HG02870 (cell line): ENCODE data around the gene FARP2.
"Not testable (repeated sequence)": the region's sequence is repeated elsewhere in the genome, so short reads cannot be mapped to it uniquely, and the experiment has no call there.

Experiments
- ATAC-seq: cut with Tn5 transposase; IDR thresholded peaks from one replicate; pipeline ENCODE4 v1.9.1; 2021; ENCODE audit warnings: mild to moderate bottlenecking, moderate library complexity; ENCODE audit not compliant: unreplicated experiment

Gene FARP2

GRCh38 chr2:241514986-241515737 is 159.1 kb downstream of the FARP2 start:
- ATAC-seq: no peak

GRCh38 chr2:241516520-241516965 is 160.5 kb downstream of the FARP2 start:
- no peak for ATAC-seq

- no peak for ATAC-seq
These were observed 161.2 kb downstream of the FARP2 start for GRCh38 chr2:241517297-241517696.

GRCh38 chr2:241519669-241520068 is 163.6 kb downstream of the FARP2 start:
- ATAC-seq: no peak

GRCh38 chr2:241522477-241522876 is 166.4 kb downstream of the FARP2 start:
- no peak for ATAC-seq

GRCh38 chr2:241525818-241526780 is 170.0 kb downstream of the FARP2 start:
- not testable (repeated sequence) for ATAC-seq

- no peak for ATAC-seq
These were observed 174.5 kb downstream of the FARP2 start for GRCh38 chr2:241530571-241530970.

GRCh38 chr2:241531161-241531722 is 175.2 kb downstream of the FARP2 start:
- no peak for ATAC-seq

- ATAC-seq: no peak
These were observed 176.1 kb downstream of the FARP2 start for GRCh38 chr2:241532168-241532567.

GRCh38 chr2:241532733-241533601 is 176.9 kb downstream of the FARP2 start:
- no peak for ATAC-seq

- no peak for ATAC-seq
These were observed 178.2 kb downstream of the FARP2 start for GRCh38 chr2:241534293-241534692.

GRCh38 chr2:241534701-241535375 is 178.8 kb downstream of the FARP2 start:
- no peak for ATAC-seq

- no peak for ATAC-seq
These were observed 180.0 kb downstream of the FARP2 start for GRCh38 chr2:241535871-241536655.

GRCh38 chr2:241538838-241539615 is 182.9 kb downstream of the FARP2 start:
- ATAC-seq: no peak

- ATAC-seq: no peak
These were observed 183.7 kb downstream of the FARP2 start for GRCh38 chr2:241539616-241540374.

- ATAC-seq: no peak
These were observed 184.3 kb downstream of the FARP2 start for GRCh38 chr2:241540401-241540770.

- no peak for ATAC-seq
These were observed 184.9 kb downstream of the FARP2 start for GRCh38 chr2:241540771-241541561.
